BJ (cell line): Measurements from ENCODE around the gene PARD3. TPM values are rescaled to one million over a fixed set of nuclear protein-coding genes. Genes with fewer than 3 reads are reported as not detected.

Experiments
- CTCF ChIA-PET: fragments of 350-600 bp; formaldehyde crosslinking; extraction: SDS; loops from one replicate; lab custom pipeline; 2021; ENCODE audit warnings: antibody characterized with exemption, inconsistent platforms; lab: Yijun Ruan, JAX
- POLR2A ChIA-PET: fragments of 300-600 bp; sonication (Branson Sonifier 250); formaldehyde crosslinking; extraction: SDS; loops from one replicate; lab custom pipeline; 2021; ENCODE audit warnings: antibody characterized with exemption; lab: Charles Lee
- DNase-seq: peaks from one replicate; pipeline ENCODE4 v3.0.0-alpha.2; 2011; ENCODE audit warnings: low read depth
- H3K27me3 ChIP-seq: 2 replicates; pipeline ENCODE4 v1.6.0; 2011; ENCODE audit warnings: low read length; ENCODE audit not compliant: control insufficient read depth, insufficient read depth
- H3K36me3 ChIP-seq: 2 replicates; pipeline ENCODE4 v1.5.1; 2011; ENCODE audit warnings: low read length; ENCODE audit not compliant: control insufficient read depth, insufficient read depth
- H3K4me3 ChIP-seq: 2 replicates; pipeline ENCODE4 v1.5.1; 2011; ENCODE audit warnings: low read depth, mild to moderate bottlenecking, control low read depth, low read length
- CTCF ChIP-seq: IDR thresholded peaks from 2 replicates; pipeline ENCODE4 v1.5.1; 2011; ENCODE audit warnings: low read depth, mild to moderate bottlenecking, control low read depth, inconsistent platforms, low read length, moderate library complexity; ENCODE audit not compliant: insufficient read depth
- polyA plus RNA-seq: library from polyadenylated mRNA; depleted of rRNA; stranded (reverse); fragments of >200 nt; gene quantifications from 2 replicates; pipeline ENCODE4 v1.2.3, GENCODE V29; 2011

The PARD3 gene
- polyA plus RNA-seq, 1 experiment, result 17.7 TPM

- no peak overlapping the region for H3K4me3 ChIP-seq
- TF ChIP-seq CTCF, result no peak
- ChIA-PET POLR2A (no interaction called here), CTCF (interaction anchor here (1.2 kb wide), 1 partner anchor 443 kb away, joined by 4 read pairs; no protein-coding TSS in a partner anchor)
- DNase-seq, result no peak
- H3K36me3 ChIP-seq, result no peaks in the 10 kb centered on the region
- H3K27me3 ChIP-seq, result no peaks in the 10 kb centered on the region
Observed at GRCh38 chr10:34195364-34196057, 619.6 kb downstream of the PARD3 start.

GRCh38 chr10:34193931-34194626, 621.0 kb downstream of the PARD3 start:
- H3K36me3 ChIP-seq, result no peaks in the 10 kb centered on the region
- no peaks in the 10 kb centered on the region for H3K27me3 ChIP-seq
- ChIA-PET CTCF (interaction anchor here (0.8 kb wide), 1 partner anchor 991 kb away, joined by 5 read pairs; no protein-coding TSS in a partner anchor), POLR2A (no interaction called here)
- DNase-seq, result peak; percentile 69
- no peak for TF ChIP-seq CTCF
- H3K4me3 ChIP-seq, result no peak overlapping the region

GRCh38 chr10:34192646-34193045, 622.5 kb downstream of the PARD3 start:
- H3K4me3 ChIP-seq, result no peak overlapping the region
- ChIA-PET POLR2A (no interaction called here), CTCF (no interaction called here)
- no peak for DNase-seq
- H3K36me3 ChIP-seq, result no peaks in the 10 kb centered on the region
- no peaks in the 10 kb centered on the region for H3K27me3 ChIP-seq
- TF ChIP-seq CTCF, result no peak

- CTCF ChIA-PET, result interaction anchor here (0.6 to 0.7 kb wide), 2 partner anchors 9 to 889 kb away, joined by 3 read pairs; no protein-coding TSS in a partner anchor
- POLR2A ChIA-PET, result no interaction called here
Observed at GRCh38 chr10:34191406-34191805, 623.7 kb downstream of the PARD3 start.

More at GRCh38 chr10:34191406-34191805, 623.7 kb downstream of the PARD3 start:
- TF ChIP-seq CTCF, result no peak
- no peaks in the 10 kb centered on the region for H3K27me3 ChIP-seq
- no peak for DNase-seq
- H3K36me3 ChIP-seq, result no peaks in the 10 kb centered on the region
- no peak overlapping the region for H3K4me3 ChIP-seq
